GM15510 (cell line): ENCODE results near the gene ALDH16A1.

Experiments used
- POLR2A ChIP-seq: IDR thresholded peaks from 3 replicates; pipeline ENCODE4 v1.6.1; 2011; ENCODE audit warnings: borderline replicate concordance; ENCODE audit not compliant: insufficient read length; ENCODE audit errors: extremely low read depth

Gene ALDH16A1

DNA sequence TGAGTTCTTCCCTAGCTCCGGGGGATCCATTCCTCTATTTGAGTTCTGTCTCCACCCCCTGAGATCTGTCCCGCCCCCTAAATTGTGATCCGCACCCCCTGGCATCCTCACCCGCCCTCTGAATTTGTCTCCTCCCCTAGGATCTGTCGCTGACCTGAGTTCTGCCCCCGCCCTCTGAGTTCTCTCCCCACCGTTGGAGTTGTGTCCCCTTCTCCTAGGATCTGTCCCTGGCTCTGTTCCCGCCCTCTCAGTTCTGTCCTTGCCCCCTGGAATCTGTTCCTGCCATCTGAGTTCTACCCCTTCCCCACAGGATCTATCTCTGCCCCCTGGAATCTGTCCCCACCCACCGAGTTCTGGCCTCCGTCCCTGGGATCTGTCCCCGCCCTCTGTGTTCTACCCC is 10.7 kb upstream of the ALDH16A1 start:
- no peak for TF ChIP-seq POLR2A

DNA sequence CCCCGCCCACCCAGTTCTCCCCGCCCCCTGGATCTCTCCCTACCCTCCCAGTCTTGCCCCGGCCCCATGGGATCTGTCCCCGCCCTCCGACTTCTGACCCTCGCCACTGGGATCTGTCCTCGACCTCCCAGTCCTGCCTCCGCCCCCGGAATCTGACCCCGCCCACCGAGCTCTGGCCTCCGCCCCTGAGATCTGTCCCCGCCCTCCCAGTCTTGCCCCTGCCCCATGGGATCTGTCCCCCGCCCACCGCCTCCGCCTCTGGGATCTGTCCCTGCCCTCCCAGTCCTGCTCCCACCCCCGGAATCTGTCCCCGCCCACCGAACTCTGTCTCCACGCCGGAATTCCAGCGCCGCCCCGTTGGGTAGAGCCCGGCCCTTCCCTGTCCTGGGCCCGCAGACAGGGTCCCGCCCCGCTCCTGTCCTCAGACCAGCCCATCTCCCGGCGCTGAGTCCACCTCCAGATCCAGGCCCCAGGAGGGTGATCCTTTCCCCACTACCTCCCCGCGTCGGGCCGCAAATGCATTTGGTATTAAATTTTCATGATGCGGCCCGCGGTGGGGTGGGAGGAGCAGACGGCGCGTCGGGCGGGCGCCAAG is 10.2 kb upstream of the ALDH16A1 start:
- no peak for TF ChIP-seq POLR2A

- no peak for TF ChIP-seq POLR2A
Observed at GRCh38 chr19:49443366-49444099, 9.5 kb upstream of the ALDH16A1 start.

DNA sequence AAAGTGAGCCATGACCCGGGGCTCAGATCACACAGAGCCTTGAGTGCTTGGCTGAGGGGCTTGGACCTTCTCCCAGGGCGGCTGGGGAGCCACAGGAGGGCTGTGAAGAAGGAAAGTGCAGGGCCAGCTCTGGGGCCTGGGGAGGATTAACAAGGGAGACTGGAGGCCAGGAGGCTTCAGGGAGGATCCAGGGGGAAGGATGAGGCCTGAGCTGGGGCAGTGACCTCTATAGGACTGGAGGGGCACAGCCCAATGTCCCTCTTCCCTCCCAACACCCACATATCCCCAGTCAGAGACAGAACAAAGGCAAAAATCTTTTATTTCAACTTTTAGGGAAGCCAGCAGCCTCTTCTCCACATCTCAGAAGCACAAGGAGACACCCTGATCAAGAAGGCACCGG is 7.0 kb upstream of the ALDH16A1 start:
- TF ChIP-seq POLR2A = no peak

GRCh38 chr19:49447485-49448431 is 5.3 kb upstream of the ALDH16A1 start:
- TF ChIP-seq POLR2A = no peak

- no peak for TF ChIP-seq POLR2A
Observed at GRCh38 chr19:49448432-49448786, 4.6 kb upstream of the ALDH16A1 start.

DNA sequence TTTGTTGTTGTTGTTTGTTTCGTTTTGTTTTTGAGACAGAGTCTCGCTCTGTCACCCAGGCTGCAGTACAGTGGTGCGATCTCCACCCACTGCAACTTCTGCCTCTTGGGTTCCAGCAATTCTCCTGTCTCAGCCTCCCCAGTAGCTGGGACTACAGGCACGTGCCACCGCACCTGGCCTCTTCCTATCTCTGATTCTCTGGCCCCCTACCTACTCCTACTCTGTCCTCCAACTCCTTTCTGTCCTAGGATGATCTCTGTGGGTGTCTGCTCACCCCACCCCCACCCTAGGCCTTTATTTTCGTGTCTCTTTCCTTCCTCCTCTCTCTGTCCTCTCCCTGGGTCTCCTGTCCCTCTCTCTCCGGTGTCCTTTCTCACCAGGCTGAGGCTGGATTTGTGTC is 2.6 kb upstream of the ALDH16A1 start:
- no peak for TF ChIP-seq POLR2A

DNA sequence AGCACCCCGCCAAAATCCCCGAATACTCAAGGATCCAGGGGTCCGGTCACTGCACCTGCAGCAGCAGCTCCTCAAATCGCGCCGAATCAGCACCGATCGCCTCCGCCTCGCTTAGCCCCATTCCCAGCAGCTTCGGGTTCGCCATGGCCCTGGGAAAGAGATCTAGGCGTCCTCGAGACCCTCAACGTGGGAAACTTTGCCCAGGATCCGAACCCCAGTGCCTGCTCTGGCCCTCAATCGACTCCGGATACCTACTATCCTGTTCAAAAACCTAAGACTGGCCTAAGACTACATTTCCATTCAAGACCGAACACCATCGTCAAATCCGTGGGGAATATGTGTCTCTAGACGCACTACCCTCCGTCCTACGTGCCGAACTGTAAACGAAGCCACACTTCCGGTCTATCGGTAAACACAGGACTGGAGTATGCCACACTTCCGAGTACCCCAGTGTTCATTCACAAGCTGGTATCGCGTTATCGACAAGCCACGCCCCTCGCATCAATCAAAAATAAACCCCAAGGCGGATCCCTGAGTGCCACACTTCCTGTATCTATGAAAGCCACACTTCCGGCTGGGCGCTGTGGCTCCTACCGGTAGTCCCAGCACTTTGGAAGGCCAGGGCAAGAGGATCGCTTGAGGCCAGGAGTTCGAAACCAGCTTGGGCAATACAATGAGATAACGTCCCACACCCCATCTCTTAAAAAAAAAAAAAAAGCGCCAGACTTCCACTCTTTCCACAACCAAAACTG is 1.4 kb upstream of the ALDH16A1 start, which contains the start of gene PIH1D1:
PIH1D1 (minus strand) TSS at position 385 of the 752 bp plus-strand sequence; CDS start at position 145, 240 bp downstream.
- TF ChIP-seq POLR2A = peak; percentile 69

- TF ChIP-seq POLR2A = no peak
Observed at GRCh38 chr19:49453757-49454240, 774 bp downstream of the ALDH16A1 start.

- no peak for TF ChIP-seq POLR2A
Observed at GRCh38 chr19:49455773-49456172, 2.7 kb downstream of the ALDH16A1 start.

GRCh38 chr19:49456326-49456725 is 3.3 kb downstream of the ALDH16A1 start:
- no peak for TF ChIP-seq POLR2A

DNA sequence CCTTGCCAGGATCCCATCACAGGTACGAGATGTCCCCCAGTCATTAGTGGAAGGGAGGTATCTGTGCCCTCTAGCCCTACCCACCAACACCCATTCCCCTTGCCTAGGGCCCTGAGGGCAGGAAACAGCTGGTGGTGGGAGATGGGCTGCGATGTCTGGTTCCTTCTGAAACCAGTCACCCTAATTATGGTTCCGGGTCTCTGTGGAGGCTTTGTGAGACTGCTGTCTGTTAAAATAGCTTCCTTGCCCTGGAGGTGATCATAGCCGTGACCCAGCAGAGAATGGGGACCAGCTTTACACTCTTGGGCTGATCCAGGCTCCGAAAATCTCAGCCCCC is 5.5 kb downstream of the ALDH16A1 start:
- no peak for TF ChIP-seq POLR2A

GRCh38 chr19:49459388-49459787 is 6.4 kb downstream of the ALDH16A1 start:
- no peak for TF ChIP-seq POLR2A

GRCh38 chr19:49461656-49462055 is 8.6 kb downstream of the ALDH16A1 start:
- TF ChIP-seq POLR2A = no peak

GRCh38 chr19:49462492-49462891 is 9.5 kb downstream of the ALDH16A1 start:
- TF ChIP-seq POLR2A = no peak

GRCh38 chr19:49463960-49464740 is 11.1 kb downstream of the ALDH16A1 start:
- TF ChIP-seq POLR2A = no peak
